Measurements from ENCODE around the gene SMAD2.
"Not testable (repeated sequence)": the region's sequence is repeated elsewhere in the genome, so short reads cannot be mapped to it uniquely, and the experiment has no call there.

SMAD2 gene

GRCh38 chr18:47930199-47930930, at the start of gene SMAD2:
Gene SMAD2 (minus strand): TSS chr18:47930659. CDS start chr18:47896756, 33,903 bp downstream.
- in situ Hi-C loops (cut with MboI; ENCODE audit: low sequenced_read_pairs) = no loop called here

- in situ Hi-C loops (cut with MboI; ENCODE audit: low sequenced_read_pairs) = no loop called here
Observed at GRCh38 chr18:47979611-47980200, 49.2 kb upstream of the SMAD2 start.

- in situ Hi-C loops (cut with MboI; ENCODE audit: low sequenced_read_pairs) = no loop called here
Observed at GRCh38 chr18:47978603-47979002, 48.1 kb upstream of the SMAD2 start.

- in situ Hi-C loops (cut with MboI; ENCODE audit: low sequenced_read_pairs) = no loop called here
Observed at GRCh38 chr18:47978141-47978540, 47.7 kb upstream of the SMAD2 start.

GRCh38 chr18:47975701-47976100, 45.2 kb upstream of the SMAD2 start:
- in situ Hi-C loops (cut with MboI; ENCODE audit: low sequenced_read_pairs) = no loop called here

- in situ Hi-C loops (cut with MboI; ENCODE audit: low sequenced_read_pairs) = no loop called here
Observed at GRCh38 chr18:47975105-47975504, 44.6 kb upstream of the SMAD2 start.

GRCh38 chr18:47970664-47971531, 40.4 kb upstream of the SMAD2 start:
- in situ Hi-C loops (cut with MboI; ENCODE audit: low sequenced_read_pairs) = no loop called here

- in situ Hi-C loops (cut with MboI; ENCODE audit: low sequenced_read_pairs) = no loop called here
Observed at GRCh38 chr18:47969816-47970215, 39.4 kb upstream of the SMAD2 start.

- in situ Hi-C loops (cut with MboI; ENCODE audit: low sequenced_read_pairs) = no loop called here
Observed at GRCh38 chr18:47968721-47969120, 38.3 kb upstream of the SMAD2 start.

- in situ Hi-C loops (cut with MboI; ENCODE audit: low sequenced_read_pairs) = no loop called here
Observed at GRCh38 chr18:47968006-47968676, 37.7 kb upstream of the SMAD2 start.

- in situ Hi-C loops (cut with MboI; ENCODE audit: low sequenced_read_pairs) = no loop called here
Observed at GRCh38 chr18:47964053-47964452, 33.6 kb upstream of the SMAD2 start.

GRCh38 chr18:47961003-47961402, 30.5 kb upstream of the SMAD2 start:
- in situ Hi-C loops (cut with MboI; ENCODE audit: low sequenced_read_pairs) = not testable (repeated sequence)

GRCh38 chr18:47953471-47953931, 23.0 kb upstream of the SMAD2 start:
- in situ Hi-C loops (cut with MboI; ENCODE audit: low sequenced_read_pairs) = no loop called here

- in situ Hi-C loops (cut with MboI; ENCODE audit: low sequenced_read_pairs) = no loop called here
Observed at GRCh38 chr18:47950511-47950910, 20.1 kb upstream of the SMAD2 start.

- in situ Hi-C loops (cut with MboI; ENCODE audit: low sequenced_read_pairs) = no loop called here
Observed at GRCh38 chr18:47949202-47949601, 18.7 kb upstream of the SMAD2 start.

- in situ Hi-C loops (cut with MboI; ENCODE audit: low sequenced_read_pairs) = no loop called here
Observed at GRCh38 chr18:47946889-47947288, 16.4 kb upstream of the SMAD2 start.

- in situ Hi-C loops (cut with MboI; ENCODE audit: low sequenced_read_pairs) = no loop called here
Observed at GRCh38 chr18:47944972-47945852, 14.8 kb upstream of the SMAD2 start.

GRCh38 chr18:47936952-47937351, 6.5 kb upstream of the SMAD2 start:
- in situ Hi-C loops (cut with MboI; ENCODE audit: low sequenced_read_pairs) = no loop called here

GRCh38 chr18:47935321-47936055, 5.0 kb upstream of the SMAD2 start:
- in situ Hi-C loops (cut with MboI; ENCODE audit: low sequenced_read_pairs) = no loop called here
